A673 (cell line): Measurements from ENCODE around the gene MTHFSD. TPM values are rescaled to one million over a fixed set of nuclear protein-coding genes. Genes with fewer than 3 reads are reported as not detected.

ENCODE experiments used
- BruUV-seq: library from RNA; stranded (reverse); fragments of 400-500 nt; replicated peaks from 2 replicates; lab custom pipeline; 2021; lab: Mats Ljungman, UMichigan
- CTCF ChIA-PET: fragments of 300-600 bp; sonication (Branson Sonifier 250); formaldehyde crosslinking; loops from one replicate; lab custom pipeline; 2022; ENCODE audit warnings: antibody characterized with exemption; lab: Charles Lee
- POLR2A ChIA-PET: fragments of 300-600 bp; sonication (Branson Sonifier 250); formaldehyde crosslinking; loops from one replicate; lab custom pipeline; 2022; ENCODE audit warnings: antibody characterized with exemption; ENCODE audit not compliant: low non-redundant PET; lab: Charles Lee
- DNase-seq: peaks from one replicate; pipeline ENCODE4 v3.0.0-alpha.2; 2015; ENCODE audit warnings: low spot score
- H3K27ac ChIP-seq: fragments of 200-600 bp; sonication (generic); 2 replicates; pipeline ENCODE4 v1.5.1; 2016; ENCODE audit warnings: mixed run types, low read depth, mild to moderate bottlenecking, mixed read lengths, antibody characterized with exemption, low read length; ENCODE audit not compliant: poor library complexity, severe bottlenecking
- H3K27me3 ChIP-seq: fragments of 200-600 bp; sonication (generic); replicated peaks from 2 replicates; pipeline ENCODE4 v1.6.1; 2017; ENCODE audit warnings: mixed run types, low read depth, mild to moderate bottlenecking, mixed read lengths, antibody characterized with exemption, low read length; ENCODE audit not compliant: insufficient read depth, poor library complexity
- H3K36me3 ChIP-seq: fragments of 200-600 bp; sonication (generic); 2 replicates; pipeline ENCODE4 v1.6.1; 2016; ENCODE audit warnings: mixed run types, mild to moderate bottlenecking, mixed read lengths, antibody characterized with exemption, low read length; ENCODE audit not compliant: insufficient read depth, poor library complexity, severe bottlenecking
- H3K4me1 ChIP-seq: fragments of 200-600 bp; sonication (generic); 2 replicates; pipeline ENCODE4 v1.6.1; 2017; ENCODE audit warnings: mixed run types, mild to moderate bottlenecking, mixed read lengths, antibody characterized with exemption, low read length; ENCODE audit not compliant: insufficient read depth, poor library complexity, severe bottlenecking
- H3K4me3 ChIP-seq: fragments of 200-600 bp; sonication (generic); 2 replicates; pipeline ENCODE4 v1.5.1; 2016; ENCODE audit warnings: low read depth, mixed run types, mild to moderate bottlenecking, mixed read lengths, low read length; ENCODE audit not compliant: poor library complexity, severe bottlenecking
- H3K9me3 ChIP-seq: fragments of 200-600 bp; sonication (generic); 2 replicates; pipeline ENCODE4 v1.6.1; 2016; ENCODE audit warnings: mixed run types, low read depth, mild to moderate bottlenecking, mixed read lengths, antibody characterized with exemption, low read length; ENCODE audit not compliant: poor library complexity, severe bottlenecking
- CTCF ChIP-seq: fragments of 300-800, 200-600 bp; sonication (generic); conservative IDR thresholded peaks from 2 replicates; pipeline ENCODE4 v1.5.1; 2017; ENCODE audit warnings: low read depth, mild to moderate bottlenecking, antibody characterized with exemption, low read length, moderate library complexity, mixed read lengths
- EZH2 ChIP-seq: fragments of 200-600 bp; sonication (generic); IDR thresholded peaks from 2 replicates; pipeline ENCODE4 v1.6.1; 2017; ENCODE audit warnings: borderline replicate concordance, low read depth, mild to moderate bottlenecking, mixed read lengths, antibody characterized with exemption, low read length; ENCODE audit not compliant: poor library complexity, severe bottlenecking
- intact Hi-C: fragments of 100-400 bp; cut with micrococcal nuclease; formaldehyde crosslinking; loops from one replicate; pipeline ENCODE4 v1.10.0; 2022; ENCODE audit not compliant: unreplicated experiment
- total RNA-seq: library from RNA; stranded (reverse); gene quantifications from 2 replicates; pipeline ENCODE4 v1.2.3, GENCODE V29; 2021

Gene MTHFSD
- total RNA-seq, 1 experiment from 2014 or later: 27.5 TPM

- POLR2A ChIA-PET: no interaction called here
- BruUV-seq: no TSS peak
- peaks cover 85% of the 10 kb centered on the region for H3K27me3 ChIP-seq
Observed at GRCh38 chr16:86485746-86486145, 69.3 kb downstream of the MTHFSD start.

GRCh38 chr16:86484240-86484639 lies 70.8 kb downstream of the MTHFSD start:
- intact Hi-C loops: no loop called here
- no peaks in the 10 kb centered on the region for H3K36me3 ChIP-seq
- peaks cover 85% of the 10 kb centered on the region for H3K27me3 ChIP-seq
- no peaks in the 10 kb centered on the region for H3K4me1 ChIP-seq
- H3K27ac ChIP-seq: no peak overlapping the region
- no peak for DNase-seq
- no peaks in the 10 kb centered on the region for H3K9me3 ChIP-seq
- no TSS peak for BruUV-seq
- TF ChIP-seq EZH2 (no peak), CTCF (no peak)
- H3K4me3 ChIP-seq: no peak overlapping the region
- ChIA-PET POLR2A (no interaction called here), CTCF (no interaction called here)

More at GRCh38 chr16:86485746-86486145, 69.3 kb downstream of the MTHFSD start:
- Histone ChIP-seq H3K4me1 (no peaks in the 10 kb centered on the region), H3K4me3 (no peak overlapping the region), H3K9me3 (no peaks in the 10 kb centered on the region), H3K27ac (no peak overlapping the region), H3K36me3 (no peaks in the 10 kb centered on the region)
- TF ChIP-seq EZH2 (no peak), CTCF (no peak)
- intact Hi-C loops: no loop called here
- DNase-seq: no peak
- CTCF ChIA-PET: no interaction called here

DNA sequence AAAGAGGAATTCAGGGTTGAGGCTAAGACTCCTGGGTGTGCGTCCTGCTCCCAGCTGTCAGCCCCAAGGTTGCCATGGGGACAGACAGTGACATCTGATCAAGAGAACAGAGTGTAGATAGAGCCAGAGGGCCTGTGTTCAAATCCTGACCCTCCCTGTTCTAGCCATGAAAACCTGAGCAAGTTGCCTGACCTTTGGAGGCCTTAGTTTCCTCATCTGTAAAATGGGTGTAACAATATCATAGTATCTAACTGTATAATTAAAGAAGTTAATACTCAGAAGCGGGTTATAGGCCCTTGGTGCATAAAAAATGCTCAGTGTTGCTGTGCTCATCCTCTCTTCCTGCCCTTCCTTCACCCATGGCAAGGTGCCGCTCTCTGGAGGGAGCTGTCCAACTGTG lies 73.4 kb downstream of the MTHFSD start:
- BruUV-seq: no TSS peak
- no peak overlapping the region for H3K4me3 ChIP-seq
- no peak overlapping the region for H3K27ac ChIP-seq
- intact Hi-C loops: no loop called here
- ChIA-PET POLR2A (no interaction called here), CTCF (no interaction called here)
- H3K9me3 ChIP-seq: no peaks in the 10 kb centered on the region
- no peak for DNase-seq
- no peaks in the 10 kb centered on the region for H3K36me3 ChIP-seq
- peaks cover 83% of the 10 kb centered on the region for H3K27me3 ChIP-seq
- TF ChIP-seq EZH2 (no peak), CTCF (no peak)
- H3K4me1 ChIP-seq: no peaks in the 10 kb centered on the region
